DND-41 (cell line): ENCODE measurements around the gene NBEA.

ENCODE experiments used
- ATAC-seq: fragments of 200-7000 bp; cut with Tn5 transposase; 3 replicates; pipeline ENCODE4 v1.9.1; 2021; ENCODE audit warnings: low read depth; ENCODE audit not compliant: insufficient read depth
- DNase-seq: peaks from one replicate; pipeline ENCODE4 v3.0.0-alpha.2; 2020
- H2AFZ ChIP-seq: 2 replicates; pipeline ENCODE4 v1.6.0; 2012; ENCODE audit warnings: low read depth, low read length
- H3K27ac ChIP-seq: 2 replicates; pipeline ENCODE4 v1.5.1; 2012; ENCODE audit warnings: low read length, inconsistent platforms
- H3K27me3 ChIP-seq: fragments of 200-600 bp; sonication (generic); 2 replicates; pipeline ENCODE4 v1.6.0; 2012; ENCODE audit warnings: low read length, mild to moderate bottlenecking, inconsistent platforms; ENCODE audit not compliant: insufficient read depth, poor library complexity
- H3K36me3 ChIP-seq: 2 replicates; pipeline ENCODE4 v1.5.1; 2012; ENCODE audit warnings: low read length, inconsistent platforms; ENCODE audit not compliant: insufficient read depth
- H3K4me1 ChIP-seq: 2 replicates; pipeline ENCODE4 v1.5.1; 2012; ENCODE audit warnings: mild to moderate bottlenecking, low read length; ENCODE audit not compliant: insufficient read depth
- H3K4me2 ChIP-seq: 2 replicates; pipeline ENCODE4 v1.6.0; 2012; ENCODE audit warnings: mild to moderate bottlenecking, moderate library complexity, low read length, inconsistent platforms; ENCODE audit not compliant: insufficient read depth
- H3K4me3 ChIP-seq, 2 experiments: fragments of 200-600 bp in 1 of 2; shearing (Covaris generic) in 1 of 2; 2 replicates each; pipeline ENCODE4 v1.5.1; 2012 to 2016; ENCODE audit warnings: inconsistent platforms in 2 of 2, low read length in 2 of 2, mild to moderate bottlenecking in 2 of 2, low read depth in 1 of 2, moderate library complexity in 1 of 2
- H3K79me2 ChIP-seq: 2 replicates; pipeline ENCODE4 v1.6.0; 2012; ENCODE audit warnings: low read length, inconsistent platforms; ENCODE audit not compliant: insufficient read depth
- H3K9ac ChIP-seq: 2 replicates; pipeline ENCODE4 v1.6.0; 2012; ENCODE audit warnings: low read depth, mild to moderate bottlenecking, inconsistent platforms, low read length, moderate library complexity
- H3K9me3 ChIP-seq: 2 replicates; pipeline ENCODE4 v1.5.1; 2012; ENCODE audit warnings: low read length, moderate library complexity, mild to moderate bottlenecking, inconsistent platforms; ENCODE audit not compliant: insufficient read depth, severe bottlenecking
- H4K20me1 ChIP-seq: 2 replicates; pipeline ENCODE4 v1.6.0; 2012; ENCODE audit warnings: low read length; ENCODE audit not compliant: insufficient read depth
- CTCF ChIP-seq: IDR thresholded peaks from 2 replicates; pipeline ENCODE4 v1.5.1; 2012; ENCODE audit warnings: borderline replicate concordance, low read length, moderate library complexity, mild to moderate bottlenecking; ENCODE audit not compliant: poor library complexity, severe bottlenecking; ENCODE audit errors: extremely low read depth
- EZH2 ChIP-seq: IDR thresholded peaks from 3 replicates; pipeline ENCODE4 v1.6.1; 2012; ENCODE audit warnings: borderline replicate concordance, low read depth, mild to moderate bottlenecking, moderate library complexity, low read length, inconsistent platforms; ENCODE audit not compliant: severe bottlenecking

Gene NBEA

DNA sequence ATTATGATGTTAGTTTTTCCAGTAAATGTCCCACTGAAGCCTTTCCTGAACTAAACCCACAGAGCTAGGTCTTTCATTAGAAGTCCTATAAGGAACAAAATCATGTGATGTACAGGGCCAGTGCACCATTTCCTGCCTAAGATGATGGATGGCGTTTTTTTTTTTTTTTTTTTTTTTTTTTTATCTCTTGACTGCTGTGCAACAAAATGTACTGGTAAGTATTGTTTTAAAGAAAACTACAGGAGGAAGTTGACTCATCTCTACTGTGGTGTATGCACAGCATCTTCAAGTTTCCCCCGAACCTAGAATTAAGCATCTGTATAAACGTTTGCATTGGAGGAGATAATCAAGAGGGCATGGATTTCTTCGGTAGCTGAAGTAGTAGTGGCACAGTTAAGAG, 197.5 kb downstream of the NBEA start:
- no peak overlapping the region for H3K4me2 ChIP-seq
- H3K27ac ChIP-seq = no peak overlapping the region
- H3K9ac ChIP-seq = no peak overlapping the region
- DNase-seq = no peak
- ATAC-seq = peak; percentile 74
- H3K4me3 ChIP-seq = no peak overlapping the region
- H2AFZ ChIP-seq = no peak overlapping the region
- no peaks in the 10 kb centered on the region for H3K9me3 ChIP-seq
- H3K27me3 ChIP-seq = no peaks in the 10 kb centered on the region
- TF ChIP-seq CTCF (no peak), EZH2 (no peak)
- no peaks in the 10 kb centered on the region for H3K4me1 ChIP-seq
- H4K20me1 ChIP-seq = no peaks in the 10 kb centered on the region
- 0 out of 2 replicates have a peak, but pooled peaks cover 2% of the 10 kb centered on the region for H3K36me3 ChIP-seq
- H3K79me2 ChIP-seq = no peaks in the 10 kb centered on the region

DNA sequence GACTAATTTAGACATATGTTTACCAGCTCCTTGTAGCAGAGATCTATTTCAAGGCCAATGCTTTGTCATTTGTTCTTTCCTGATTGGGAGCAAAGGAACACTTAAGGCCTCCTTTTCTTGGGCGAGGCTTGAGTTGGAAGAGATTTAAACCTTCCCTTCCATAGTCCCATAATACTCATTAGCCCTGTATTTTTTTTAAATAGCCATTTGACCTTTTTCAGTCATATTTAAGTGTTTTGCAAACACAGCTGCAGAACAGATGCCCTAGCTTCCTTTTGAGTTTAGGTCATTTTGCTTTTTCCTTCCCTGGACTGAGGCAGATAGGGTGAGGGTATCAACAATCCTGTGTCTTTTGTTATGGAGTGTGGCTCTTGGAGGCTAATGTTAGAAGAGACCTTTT, 198.3 kb downstream of the NBEA start:
- DNase-seq (no peak), ATAC-seq (no peak)
- Histone ChIP-seq H3K9ac (no peak overlapping the region), H2AFZ (no peak overlapping the region), H4K20me1 (no peaks in the 10 kb centered on the region), H3K79me2 (no peaks in the 10 kb centered on the region), H3K27me3 (no peaks in the 10 kb centered on the region), H3K4me3 (no peak overlapping the region), H3K4me2 (no peak overlapping the region), H3K4me1 (no peaks in the 10 kb centered on the region), H3K27ac (no peak overlapping the region), H3K9me3 (peaks cover 4% of the 10 kb centered on the region), H3K36me3 (0 out of 2 replicates have a peak, but pooled peaks cover 2% of the 10 kb centered on the region)
- TF ChIP-seq CTCF = no peak

DNA sequence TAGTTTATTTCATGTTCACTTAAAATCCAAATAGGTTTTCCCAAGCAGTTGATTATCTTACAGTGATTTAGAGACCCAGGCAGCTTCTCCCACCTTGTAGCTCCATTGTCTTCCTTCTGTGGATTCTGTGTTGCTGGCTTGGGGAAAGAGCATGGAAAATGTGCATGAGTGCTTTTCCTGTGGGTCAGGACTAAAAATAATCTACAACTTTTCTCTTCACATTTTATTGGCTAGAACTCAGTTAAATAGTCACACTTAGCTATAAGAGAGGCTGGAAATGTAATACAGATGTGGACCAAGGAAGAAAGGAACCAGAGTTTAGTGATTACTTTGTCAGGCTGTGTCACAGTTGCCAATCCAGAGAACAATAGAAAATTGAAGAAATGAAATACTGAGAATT, 198.8 kb downstream of the NBEA start:
- Histone ChIP-seq H3K9ac (no peak overlapping the region), H3K27me3 (no peaks in the 10 kb centered on the region), H4K20me1 (no peaks in the 10 kb centered on the region), H3K27ac (no peak overlapping the region), H3K9me3 (peaks cover 6% of the 10 kb centered on the region), H2AFZ (no peak overlapping the region), H3K4me3 (no peak overlapping the region), H3K36me3 (0 out of 2 replicates have a peak, but pooled peaks cover 2% of the 10 kb centered on the region), H3K4me2 (no peak overlapping the region), H3K4me1 (no peaks in the 10 kb centered on the region), H3K79me2 (no peaks in the 10 kb centered on the region)
- TF ChIP-seq EZH2 (no peak), CTCF (no peak)
- no peak for ATAC-seq
- no peak for DNase-seq

DNA sequence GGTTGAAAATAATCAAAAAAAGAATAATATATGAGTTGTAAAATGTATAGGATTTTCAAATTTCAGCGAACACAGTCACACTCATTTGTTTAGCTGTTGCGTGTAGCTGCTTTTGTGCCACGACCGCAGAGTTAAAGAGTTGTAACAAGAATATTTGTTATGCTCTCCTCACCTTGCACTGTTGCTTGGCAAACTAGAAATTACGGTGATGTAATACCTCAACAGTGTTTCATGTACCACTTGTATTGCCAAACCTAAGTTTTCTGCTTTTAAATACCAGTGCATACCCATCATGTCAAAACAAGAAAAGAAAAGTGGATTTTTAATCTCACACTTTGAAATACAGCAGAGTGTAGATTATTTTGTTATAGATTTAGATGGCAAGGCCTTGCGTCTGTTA, 201.1 kb downstream of the NBEA start:
- TF ChIP-seq EZH2 (no peak), CTCF (no peak)
- Histone ChIP-seq H3K27me3 (no peaks in the 10 kb centered on the region), H3K4me2 (no peak overlapping the region), H3K9ac (no peak overlapping the region), H3K4me3 (no peak overlapping the region), H2AFZ (no peak overlapping the region), H3K79me2 (no peaks in the 10 kb centered on the region), H3K27ac (no peak overlapping the region), H3K36me3 (0 out of 2 replicates have a peak, but pooled peaks cover 2% of the 10 kb centered on the region), H3K4me1 (no peaks in the 10 kb centered on the region), H3K9me3 (peaks cover 10% of the 10 kb centered on the region), H4K20me1 (no peaks in the 10 kb centered on the region)
- ATAC-seq (no peak), DNase-seq (no peak)
